GM12891 (cell line): ENCODE results near the gene CETN1.

Experiments used
- DNase-seq: peaks from one replicate; pipeline ENCODE4 v3.0.0; 2011; ENCODE audit warnings: low spot score; ENCODE audit not compliant: insufficient read length
- FAIRE-seq: peaks from 2 replicates; lab custom pipeline; 2011; peaks lifted over from hg19 to GRCh38; lab: Jason Lieb, UNC
- PAX5 ChIP-seq: IDR thresholded peaks from 2 replicates; pipeline ENCODE4 v1.6.1; 2011; ENCODE audit warnings: low read length, moderate library complexity, mild to moderate bottlenecking; ENCODE audit not compliant: insufficient read depth, severe bottlenecking
- POLR2A ChIP-seq: IDR thresholded peaks from 2 replicates; pipeline ENCODE4 v1.6.1; 2011; ENCODE audit warnings: low read depth, low read length, control low read depth
- POLR2AphosphoS5 ChIP-seq: IDR thresholded peaks from 2 replicates; pipeline ENCODE4 v1.6.1; 2011; ENCODE audit warnings: low read depth, low read length, control low read depth
- POU2F2 ChIP-seq: IDR thresholded peaks from 2 replicates; pipeline ENCODE4 v1.6.1; 2011; ENCODE audit warnings: low read depth, mild to moderate bottlenecking, control low read depth, low read length, moderate library complexity
- SPI1 ChIP-seq: IDR thresholded peaks from 2 replicates; pipeline ENCODE4 v1.6.1; 2011; ENCODE audit warnings: low read depth, low read length, control low read depth
- TAF1 ChIP-seq: IDR thresholded peaks from 2 replicates; pipeline ENCODE4 v1.6.1; 2011; ENCODE audit warnings: low read depth, low read length, control low read depth

The CETN1 gene

GRCh38 chr18:564708-565561, 15.2 kb upstream of the CETN1 start:
- FAIRE-seq (no peak), DNase-seq (no peak)
- no peak for TF ChIP-seq POLR2A
- TF ChIP-seq PAX5 = no peak
- no peak for TF ChIP-seq POU2F2
- TF ChIP-seq TAF1 = no peak
- no peak for TF ChIP-seq POLR2AphosphoS5
- no peak for TF ChIP-seq SPI1

- no peak for TF ChIP-seq TAF1
- no peak for TF ChIP-seq POLR2A
- no peak for TF ChIP-seq POLR2AphosphoS5
- no peak for TF ChIP-seq POU2F2
- no peak for TF ChIP-seq SPI1
- TF ChIP-seq PAX5 = no peak
- FAIRE-seq (no peak), DNase-seq (no peak)
Observed at GRCh38 chr18:565562-566061, 14.6 kb upstream of the CETN1 start.

GRCh38 chr18:567122-567521, 13.1 kb upstream of the CETN1 start:
- TF ChIP-seq PAX5 = no peak
- TF ChIP-seq POLR2A = no peak
- no peak for TF ChIP-seq POLR2AphosphoS5
- TF ChIP-seq TAF1 = no peak
- TF ChIP-seq POU2F2 = no peak
- TF ChIP-seq SPI1 = no peak
- FAIRE-seq (no peak), DNase-seq (no peak)

GRCh38 chr18:568731-569130, 11.4 kb upstream of the CETN1 start:
- FAIRE-seq (no peak), DNase-seq (no peak)
- TF ChIP-seq SPI1 = no peak
- TF ChIP-seq POLR2A = no peak
- no peak for TF ChIP-seq POLR2AphosphoS5
- no peak for TF ChIP-seq POU2F2
- no peak for TF ChIP-seq PAX5
- TF ChIP-seq TAF1 = no peak

- DNase-seq = no peak
- no peak for FAIRE-seq
- no peak for TF ChIP-seq SPI1
- no peak for TF ChIP-seq POLR2AphosphoS5
- TF ChIP-seq TAF1 = no peak
- no peak for TF ChIP-seq POU2F2
- no peak for TF ChIP-seq PAX5
- no peak for TF ChIP-seq POLR2A
Observed at GRCh38 chr18:570256-570655, 9.9 kb upstream of the CETN1 start.

GRCh38 chr18:570697-571096, 9.5 kb upstream of the CETN1 start:
- TF ChIP-seq SPI1 = no peak
- TF ChIP-seq POU2F2 = no peak
- no peak for TF ChIP-seq POLR2AphosphoS5
- TF ChIP-seq PAX5 = no peak
- TF ChIP-seq POLR2A = no peak
- no peak for TF ChIP-seq TAF1
- no peak for DNase-seq
- FAIRE-seq = no peak

- no peak for FAIRE-seq
- TF ChIP-seq POLR2A (no peak), PAX5 (no peak), SPI1 (no peak), POLR2AphosphoS5 (no peak), TAF1 (no peak), POU2F2 (no peak)
- DNase-seq = no peak
Observed at GRCh38 chr18:572091-572830, 7.9 kb upstream of the CETN1 start.

GRCh38 chr18:572831-573289, 7.3 kb upstream of the CETN1 start:
- TF ChIP-seq POLR2AphosphoS5 (no peak), PAX5 (no peak)
- no peak for DNase-seq
- no peak for FAIRE-seq

- TF ChIP-seq POLR2AphosphoS5 (no peak), TAF1 (no peak), SPI1 (no peak), POU2F2 (no peak), POLR2A (no peak), PAX5 (no peak)
- DNase-seq (no peak), FAIRE-seq (no peak)
Observed at GRCh38 chr18:573385-573784, 6.8 kb upstream of the CETN1 start.
